Breast epithelium (tissue), 4 donors: ENCODE data around the gene NFAM1. TPM values are rescaled to one million over a fixed set of nuclear protein-coding genes. Genes with fewer than 3 reads are reported as not detected.

Experiments used
- DNase-seq, 2 donors: peaks; one replicate each; pipeline ENCODE4 v3.0.0-alpha.2; 2019; ENCODE audit warnings: low spot score in 2 of 2
- H3K27ac ChIP-seq, 2 donors: fragments of 200-600 bp; sonication (generic) in 1 of 2; one replicate each; pipeline ENCODE4 v1.5.1; 2016 to 2019; ENCODE audit warnings: mild to moderate bottlenecking in 1 of 2
- H3K27me3 ChIP-seq, 2 donors: fragments of 200-600 bp; sonication (generic) in 1 of 2; one replicate each; pipeline versions ENCODE4 v1.5.1 to v1.6.0; 2017 to 2019; ENCODE audit warnings: control low read depth in 1 of 2, mild to moderate bottlenecking in 1 of 2
- H3K36me3 ChIP-seq: fragments of 200-600 bp; one replicate; pipeline ENCODE4 v1.5.1; 2019
- H3K4me1 ChIP-seq, 2 donors: fragments of 200-600 bp; sonication (generic); one replicate each; pipeline ENCODE4 v1.5.1; 2016 to 2019; ENCODE audit warnings: control low read depth in 1 of 2
- H3K4me3 ChIP-seq, 3 donors: fragments of 200-600 bp; sonication (generic); 1 replicate in 2 of 3; 2 replicates in 1 of 3; pipeline ENCODE4 v1.5.1; 2016 to 2019; ENCODE audit warnings: mild to moderate bottlenecking in 3 of 3, moderate library complexity in 2 of 3
- H3K9me3 ChIP-seq, 2 donors: fragments of 200-600 bp; sonication (generic) in 1 of 2; one replicate each; pipeline ENCODE4 v1.5.1; 2016 to 2019; ENCODE audit warnings: control low read depth in 1 of 2
- POLR2A ChIP-seq: fragments of 450-650 bp; IDR thresholded peaks from one replicate; pipeline ENCODE4 v1.6.1; 2016; ENCODE audit warnings: antibody characterized with exemption, mild to moderate bottlenecking, moderate library complexity
- POLR2AphosphoS5 ChIP-seq, 3 donors: sonication (generic); formaldehyde crosslinking; IDR thresholded peaks; one replicate each; pipeline ENCODE4 v1.6.1; 2017; ENCODE audit warnings: antibody characterized with exemption in 3 of 3
- intact Hi-C: fragments of 100-400 bp; cut with DNase I; formaldehyde crosslinking; loops from one replicate; pipeline ENCODE4 v1.15.1; 2023; ENCODE audit warnings: low total_unique reads
- total RNA-seq, 3 donors: library from RNA; depleted of rRNA; stranded (reverse); fragments of >200 nt; gene quantifications; one replicate each; pipeline ENCODE4 v1.1.0, GENCODE V29; 2016
- TF ChIP-seq, protein P1 (sequence below), 3 donors: fragments of 450-650 bp; IDR thresholded peaks; one replicate each; pipeline ENCODE4 v1.5.1; 2016 to 2017; ENCODE audit warnings: antibody characterized with exemption in 3 of 3, mild to moderate bottlenecking in 3 of 3, moderate library complexity in 3 of 3

The NFAM1 gene
- total RNA-seq, 3 donors from 2014 or later: 0.66 to 4.3 (median 1.5) TPM

DNA sequence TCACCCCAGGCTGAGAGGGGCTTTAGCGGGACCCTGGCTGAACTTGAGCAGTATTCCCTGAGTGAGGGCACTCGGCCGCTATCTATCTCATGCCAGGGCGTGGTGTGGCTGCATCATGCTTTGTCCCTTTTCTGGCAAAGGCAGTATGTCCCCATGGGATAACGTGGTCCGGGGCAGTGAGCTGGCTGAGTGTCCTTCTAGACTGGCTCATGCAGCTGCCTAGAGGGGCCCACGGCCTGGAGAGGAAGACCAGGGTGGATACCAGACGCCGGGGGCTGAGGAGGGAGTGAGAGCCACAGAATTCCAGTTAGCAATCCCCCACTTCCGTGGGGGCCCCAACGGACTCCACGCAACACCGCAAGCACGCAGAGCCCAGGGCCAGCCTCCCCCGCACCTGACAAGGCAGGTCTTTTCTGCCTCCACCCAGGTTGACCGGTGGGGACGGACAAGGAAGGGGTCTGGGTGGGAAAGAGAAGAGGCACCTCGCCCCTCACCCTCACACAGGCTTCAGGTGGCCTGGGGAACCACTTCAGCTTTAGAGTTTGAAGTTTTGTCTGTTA, 15.5 kb downstream of the NFAM1 start:
- no peak for DNase-seq
- Histone ChIP-seq H3K4me3 (no peak overlapping the region), H3K4me1 (peaks cover 0 to 7% of the 10 kb centered on the region in 2 donors), H3K36me3 (no peaks in the 10 kb centered on the region), H3K27me3 (no peaks in the 10 kb centered on the region), H3K27ac (no peak overlapping the region), H3K9me3 (no peaks in the 10 kb centered on the region)
- intact Hi-C loops: no loop called here
- no peak for TF ChIP-seq POLR2AphosphoS5 (IDR thresholded peaks at IDR 0.05)
- TF ChIP-seq, protein P1, sequence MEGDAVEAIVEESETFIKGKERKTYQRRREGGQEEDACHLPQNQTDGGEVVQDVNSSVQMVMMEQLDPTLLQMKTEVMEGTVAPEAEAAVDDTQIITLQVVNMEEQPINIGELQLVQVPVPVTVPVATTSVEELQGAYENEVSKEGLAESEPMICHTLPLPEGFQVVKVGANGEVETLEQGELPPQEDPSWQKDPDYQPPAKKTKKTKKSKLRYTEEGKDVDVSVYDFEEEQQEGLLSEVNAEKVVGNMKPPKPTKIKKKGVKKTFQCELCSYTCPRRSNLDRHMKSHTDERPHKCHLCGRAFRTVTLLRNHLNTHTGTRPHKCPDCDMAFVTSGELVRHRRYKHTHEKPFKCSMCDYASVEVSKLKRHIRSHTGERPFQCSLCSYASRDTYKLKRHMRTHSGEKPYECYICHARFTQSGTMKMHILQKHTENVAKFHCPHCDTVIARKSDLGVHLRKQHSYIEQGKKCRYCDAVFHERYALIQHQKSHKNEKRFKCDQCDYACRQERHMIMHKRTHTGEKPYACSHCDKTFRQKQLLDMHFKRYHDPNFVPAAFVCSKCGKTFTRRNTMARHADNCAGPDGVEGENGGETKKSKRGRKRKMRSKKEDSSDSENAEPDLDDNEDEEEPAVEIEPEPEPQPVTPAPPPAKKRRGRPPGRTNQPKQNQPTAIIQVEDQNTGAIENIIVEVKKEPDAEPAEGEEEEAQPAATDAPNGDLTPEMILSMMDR (IDR thresholded peaks at IDR 0.05): no peak
- no peak for TF ChIP-seq POLR2A

DNA sequence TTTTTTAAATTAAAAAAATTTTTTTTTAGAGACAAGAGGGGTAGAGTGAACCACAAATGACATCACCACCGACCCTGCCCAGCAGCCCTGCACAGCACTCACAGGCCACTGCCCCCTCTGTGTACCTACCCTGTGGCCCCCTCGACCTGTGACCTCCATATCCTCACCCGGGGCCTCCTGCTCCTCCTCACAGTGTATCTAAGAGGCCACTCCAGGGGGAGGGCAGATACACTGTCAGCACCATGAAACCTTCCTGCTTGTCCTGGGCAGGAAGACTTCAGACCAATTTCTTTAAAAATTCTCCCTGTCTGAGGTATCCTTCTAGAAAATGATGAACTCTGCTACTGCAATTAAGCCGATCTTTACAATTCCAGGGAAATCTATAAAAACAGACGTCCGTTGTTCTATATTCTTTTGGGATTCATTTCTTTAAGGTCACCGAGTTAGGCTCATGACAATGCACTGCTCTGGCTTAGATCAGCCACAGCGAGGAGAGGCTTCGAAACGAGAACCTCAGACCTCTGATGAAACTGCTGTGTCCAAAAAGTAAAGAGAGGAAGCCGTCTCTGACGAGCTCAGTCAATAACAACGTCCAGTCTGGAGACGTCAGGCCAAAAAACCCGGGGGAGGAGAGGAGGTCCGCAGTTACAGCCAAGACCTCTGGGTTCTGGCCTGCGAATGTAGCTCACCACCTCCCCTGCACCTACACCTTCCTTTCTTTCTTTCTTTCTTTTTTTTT, 17.5 kb downstream of the NFAM1 start:
- intact Hi-C loops: no loop called here
- Histone ChIP-seq H3K27me3 (no peaks in the 10 kb centered on the region), H3K4me1 (peaks cover 0 to 7% of the 10 kb centered on the region in 2 donors), H3K27ac (no peak overlapping the region), H3K36me3 (no peaks in the 10 kb centered on the region), H3K9me3 (no peaks in the 10 kb centered on the region), H3K4me3 (no peak overlapping the region)
- TF ChIP-seq POLR2AphosphoS5 (IDR thresholded peaks at IDR 0.05) (no peak), POLR2A (no peak)
- TF ChIP-seq, protein P1 (IDR thresholded peaks at IDR 0.05): no peak
- no peak for DNase-seq

DNA sequence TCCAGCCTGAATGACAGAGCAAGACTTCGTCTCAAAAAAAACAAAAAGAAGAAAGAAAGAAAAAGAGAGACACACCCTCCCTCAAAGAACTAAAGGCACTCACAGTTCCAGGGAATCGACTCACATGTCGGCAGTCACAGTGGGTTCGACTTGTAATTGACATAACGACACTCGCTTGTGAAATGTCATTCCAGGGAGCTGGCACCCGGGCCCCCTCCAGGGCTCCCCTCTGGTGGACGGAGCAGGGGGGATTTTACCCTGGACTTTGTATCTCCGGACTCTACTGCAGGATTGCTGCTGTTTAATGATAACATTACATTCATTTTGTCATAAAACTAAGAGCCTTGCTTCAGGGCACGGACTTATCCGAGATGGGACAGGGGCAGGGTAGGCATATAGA, 18.2 kb downstream of the NFAM1 start:
- no peak for DNase-seq

DNA sequence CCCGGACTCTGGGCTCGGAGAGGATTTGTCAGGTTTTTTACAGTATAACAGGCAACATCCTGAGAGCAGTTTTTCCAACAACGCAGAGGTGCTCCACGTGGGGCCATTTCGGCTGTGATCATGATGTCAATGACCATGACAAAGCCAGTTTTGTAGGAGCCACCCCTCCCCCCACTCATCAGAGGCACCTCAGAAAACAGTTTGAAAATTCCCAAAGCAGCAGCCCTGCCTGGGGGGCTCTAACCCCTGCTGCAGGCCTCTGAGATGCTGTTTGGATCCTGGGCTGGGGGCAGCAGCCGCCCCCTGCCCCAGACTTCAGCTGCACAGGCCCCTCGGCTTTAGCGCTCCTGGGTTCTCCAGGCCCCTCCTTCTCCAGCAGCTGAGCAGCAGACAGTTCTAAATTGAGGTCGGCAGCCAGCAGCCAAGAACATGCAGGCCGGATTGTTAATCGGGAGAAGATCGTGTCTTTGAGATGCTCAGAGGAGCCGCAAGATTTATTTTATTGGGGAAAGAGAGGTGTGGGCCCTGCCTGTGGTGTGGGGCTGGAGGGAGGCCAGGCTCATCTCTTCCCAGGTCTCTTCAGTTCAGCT, 19.4 kb downstream of the NFAM1 start:
- H3K36me3 ChIP-seq: no peaks in the 10 kb centered on the region
- H3K4me3 ChIP-seq: no peak overlapping the region
- H3K27ac ChIP-seq: peak overlapping the region in 1 of 2 donors; percentile 28
- H3K4me1 ChIP-seq: no peaks in the 10 kb centered on the region
- no peak for DNase-seq
- no peaks in the 10 kb centered on the region for H3K9me3 ChIP-seq
- no peak for TF ChIP-seq POLR2A
- TF ChIP-seq, protein P1 (IDR thresholded peaks at IDR 0.05): no peak
- no peak for TF ChIP-seq POLR2AphosphoS5 (IDR thresholded peaks at IDR 0.05)
- H3K27me3 ChIP-seq: no peaks in the 10 kb centered on the region
- intact Hi-C loops: no loop called here

More for the DNA sequence above, 18.2 kb downstream of the NFAM1 start:
- TF ChIP-seq, protein P1 (IDR thresholded peaks at IDR 0.05): no peak
- TF ChIP-seq POLR2AphosphoS5 (IDR thresholded peaks at IDR 0.05): no peak
- no peak for TF ChIP-seq POLR2A
- Histone ChIP-seq H3K9me3 (no peaks in the 10 kb centered on the region), H3K4me1 (peaks cover 0 to 7% of the 10 kb centered on the region in 2 donors), H3K4me3 (no peak overlapping the region), H3K36me3 (no peaks in the 10 kb centered on the region), H3K27ac (no peak overlapping the region), H3K27me3 (no peaks in the 10 kb centered on the region)
- intact Hi-C loops: no loop called here

DNA sequence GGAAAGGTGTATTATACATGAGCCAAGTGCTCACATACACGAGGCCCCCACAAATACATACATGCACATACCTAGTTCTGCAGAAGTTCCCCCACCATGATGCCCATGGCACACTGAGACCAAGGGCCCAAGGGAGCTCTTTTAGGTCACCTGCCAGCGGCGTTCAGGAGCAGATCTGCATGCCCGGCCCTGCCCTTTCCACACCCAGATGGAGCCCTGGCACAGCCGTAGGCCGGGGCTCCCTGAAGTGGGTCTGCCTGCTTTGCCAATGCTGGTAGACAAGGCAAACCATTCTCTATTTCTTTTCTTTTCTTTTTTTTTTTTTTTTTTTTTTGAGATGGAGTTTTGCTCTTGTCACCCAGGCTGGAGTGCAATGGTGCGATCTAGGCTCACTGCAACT, 21.5 kb downstream of the NFAM1 start:
- Histone ChIP-seq H3K4me1 (no peaks in the 10 kb centered on the region), H3K27me3 (no peaks in the 10 kb centered on the region), H3K4me3 (no peak overlapping the region), H3K36me3 (no peaks in the 10 kb centered on the region), H3K27ac (no peak overlapping the region), H3K9me3 (no peaks in the 10 kb centered on the region)
- no peak for DNase-seq
- TF ChIP-seq POLR2AphosphoS5 (IDR thresholded peaks at IDR 0.05): no peak
- no peak for TF ChIP-seq POLR2A
- TF ChIP-seq, protein P1 (IDR thresholded peaks at IDR 0.05): no peak
- intact Hi-C loops: no loop called here
